ELF-1 (cell line): ENCODE data around the gene VPS4A.
"Not testable (repeated sequence)": the region's sequence is repeated elsewhere in the genome, so short reads cannot be mapped to it uniquely, and the experiment has no call there.

ENCODE experiments used
- DNase-seq: peaks from one replicate; pipeline ENCODE4 v3.0.0-alpha.2; 2016; ENCODE audit warnings: low read depth, low spot score

VPS4A gene

GRCh38 chr16:69327585-69328310 is 16.6 kb downstream of the VPS4A start:
- DNase-seq, result no peak

GRCh38 chr16:69328854-69329316 is 17.7 kb downstream of the VPS4A start:
- DNase-seq, result no peak

GRCh38 chr16:69329369-69330285 is 18.5 kb downstream of the VPS4A start:
- no peak for DNase-seq

GRCh38 chr16:69330286-69331109 is 19.3 kb downstream of the VPS4A start, which contains the start of gene PDF:
Gene PDF, minus strand, starts transcription at chr16:69330588. Its CDS starts 18 bp downstream, at chr16:69330570.
- DNase-seq, result peak; percentile 96

- DNase-seq, result no peak
Measured at GRCh38 chr16:69334696-69335095, 23.5 kb downstream of the VPS4A start.

GRCh38 chr16:69338557-69339288 is 27.6 kb downstream of the VPS4A start:
- DNase-seq, result no peak

- peak; percentile 99 for DNase-seq
Measured at GRCh38 chr16:69339289-69340094, 28.3 kb downstream of the VPS4A start, which contains the start of the genes COG8 and NIP7. Gene COG8, minus strand, starts transcription at chr16:69339564. Its CDS starts 12 bp downstream, at chr16:69339552. Gene NIP7, plus strand, starts transcription at chr16:69339772. Its CDS starts 58 bp downstream, at chr16:69339830.

- DNase-seq, result no peak
Measured at GRCh38 chr16:69340095-69340644, 29.0 kb downstream of the VPS4A start.

GRCh38 chr16:69344171-69344570 is 33.0 kb downstream of the VPS4A start:
- no peak for DNase-seq

- no peak for DNase-seq
Measured at GRCh38 chr16:69345923-69346322, 34.8 kb downstream of the VPS4A start.

- no peak for DNase-seq
Measured at GRCh38 chr16:69346683-69347082, 35.5 kb downstream of the VPS4A start.

- DNase-seq, result no peak
Measured at GRCh38 chr16:69348222-69348621, 37.1 kb downstream of the VPS4A start.

- DNase-seq, result no peak
Measured at GRCh38 chr16:69349536-69349935, 38.4 kb downstream of the VPS4A start.

GRCh38 chr16:69350536-69351133 is 39.5 kb downstream of the VPS4A start:
- DNase-seq, result no peak

- no peak for DNase-seq
Measured at GRCh38 chr16:69351309-69352027, 40.3 kb downstream of the VPS4A start, which contains the start of gene TMED6. Gene TMED6, minus strand, starts transcription at chr16:69351786. Its CDS starts 33 bp downstream, at chr16:69351753.

- DNase-seq, result not testable (repeated sequence)
Measured at GRCh38 chr16:69360070-69360469, 48.9 kb downstream of the VPS4A start.

- DNase-seq, result no peak
Measured at GRCh38 chr16:69363281-69363717, 52.1 kb downstream of the VPS4A start.

- no peak for DNase-seq
Measured at GRCh38 chr16:69364088-69364487, 52.9 kb downstream of the VPS4A start.
